ENCODE measurements around the gene IFIT3. TPM values are rescaled to one million over a fixed set of nuclear protein-coding genes. Genes with fewer than 3 reads are reported as not detected.
A peak's percentile ranks its signal among the peaks of the same experiment; 100 is the strongest.

The IFIT3 gene
- polyA plus RNA-seq, 4 donors: 16.2 to 19.5 (median 16.9) TPM

GRCh38 chr10:89371987-89372386 is 44.2 kb downstream of the IFIT3 start:
- Histone ChIP-seq H3K27me3 (ENCODE audit: control insufficient read depth in 3 of 3, insufficient read depth in 3 of 3, low read length in 3 of 3) (no peaks in the 10 kb centered on the region), H3K27ac (ENCODE audit: low read depth in 1 of 3, low read length in 2 of 3) (no peak overlapping the region), H3K4me3 (ENCODE audit: low read depth in 1 of 3, low read length in 3 of 3) (no peak overlapping the region), H3K9me3 (ENCODE audit: control insufficient read depth in 2 of 2, insufficient read depth in 1 of 2, low read depth in 1 of 2, low read length in 1 of 2) (no peaks in the 10 kb centered on the region), H3K4me1 (ENCODE audit: control insufficient read depth in 3 of 3, insufficient read depth in 2 of 3, low read depth in 1 of 3, low read length in 2 of 3) (peaks cover 0 to 34% (median 3%) of the 10 kb centered on the region in 3 donors), H3K36me3 (ENCODE audit: control insufficient read depth in 3 of 3, insufficient read depth in 2 of 3, low read depth in 1 of 3, low read length in 3 of 3) (no peaks in the 10 kb centered on the region)
- DNase-seq: peak in 1 of 2 donors; percentile 31
- no peak for FAIRE-seq
- 18 to 61% (median 50%) methylated on average over 3 of the region's 3 CpGs for WGBS, 3 donors

GRCh38 chr10:89373916-89374711 is 46.3 kb downstream of the IFIT3 start:
- 7 to 23% (median 17%) methylated on average over 3 of the region's 3 CpGs for WGBS, 3 donors
- Histone ChIP-seq H3K27ac (ENCODE audit: low read depth in 1 of 3, low read length in 2 of 3) (peak overlapping the region; percentile 48 to 75 (median 56)), H3K27me3 (ENCODE audit: control insufficient read depth in 3 of 3, insufficient read depth in 3 of 3, low read length in 3 of 3) (no peaks in the 10 kb centered on the region), H3K4me3 (ENCODE audit: low read depth in 1 of 3, low read length in 3 of 3) (no peak overlapping the region), H3K9me3 (ENCODE audit: control insufficient read depth in 2 of 2, insufficient read depth in 1 of 2, low read depth in 1 of 2, low read length in 1 of 2) (no peaks in the 10 kb centered on the region), H3K4me1 (ENCODE audit: control insufficient read depth in 3 of 3, insufficient read depth in 2 of 3, low read depth in 1 of 3, low read length in 2 of 3) (peaks cover 0 to 24% (median 3%) of the 10 kb centered on the region in 3 donors), H3K36me3 (ENCODE audit: control insufficient read depth in 3 of 3, insufficient read depth in 2 of 3, low read depth in 1 of 3, low read length in 3 of 3) (no peaks in the 10 kb centered on the region)
- DNase-seq (peak; percentile 79 to 84), FAIRE-seq (no peak)

DNA sequence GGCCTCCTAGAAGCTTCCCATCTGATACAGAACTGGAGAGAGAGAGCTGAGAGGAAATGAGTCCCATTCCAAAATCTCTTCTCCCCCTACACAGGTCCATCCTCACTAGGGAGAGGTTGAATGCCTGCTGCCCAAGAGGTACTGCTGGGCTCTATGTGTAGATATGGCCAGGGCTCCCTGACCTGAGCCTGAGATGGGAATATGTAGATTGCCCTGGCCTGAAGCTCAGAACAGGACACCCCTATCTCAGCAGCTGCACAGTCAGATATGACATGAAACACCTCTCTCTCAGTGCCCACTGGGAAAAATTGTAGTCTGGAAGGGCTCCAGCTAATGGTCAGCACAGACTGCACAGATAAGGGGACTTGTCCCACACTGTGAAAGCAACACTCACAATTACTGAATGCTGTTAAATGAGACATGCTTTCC is 46.9 kb downstream of the IFIT3 start:
- no peak for FAIRE-seq
- no peak for DNase-seq
- no peaks in the 10 kb centered on the region for H3K36me3 ChIP-seq (ENCODE audit: control insufficient read depth in 3 of 3, insufficient read depth in 2 of 3, low read depth in 1 of 3, low read length in 3 of 3)
- H3K27ac ChIP-seq (ENCODE audit: low read depth in 1 of 3, low read length in 2 of 3): peak overlapping the region in 2 of 3 donors; percentile 56 to 75
- no peaks in the 10 kb centered on the region for H3K27me3 ChIP-seq (ENCODE audit: control insufficient read depth in 3 of 3, insufficient read depth in 3 of 3, low read length in 3 of 3)
- H3K4me3 ChIP-seq (ENCODE audit: low read depth in 1 of 3, low read length in 3 of 3): no peak overlapping the region
- H3K4me1 ChIP-seq (ENCODE audit: control insufficient read depth in 3 of 3, insufficient read depth in 2 of 3, low read depth in 1 of 3, low read length in 2 of 3): peaks cover 0 to 23% (median 3%) of the 10 kb centered on the region in 3 donors
- H3K9me3 ChIP-seq (ENCODE audit: control insufficient read depth in 2 of 2, insufficient read depth in 1 of 2, low read depth in 1 of 2, low read length in 1 of 2): no peaks in the 10 kb centered on the region

GRCh38 chr10:89377705-89378637 is 50.2 kb downstream of the IFIT3 start, which contains the start of gene IFIT1B:
Gene IFIT1B (plus strand): TSS chr10:89378056. CDS start chr10:89378136, 80 bp downstream.
- Histone ChIP-seq H3K27ac (ENCODE audit: low read depth in 1 of 3, low read length in 2 of 3) (no peak within 1 kb of the TSS), H3K27me3 (ENCODE audit: control insufficient read depth in 3 of 3, insufficient read depth in 3 of 3, low read length in 3 of 3) (no peaks in the 10 kb centered on the region), H3K36me3 (ENCODE audit: control insufficient read depth in 3 of 3, insufficient read depth in 2 of 3, low read depth in 1 of 3, low read length in 3 of 3) (no peaks in the 10 kb centered on the region), H3K4me1 (ENCODE audit: control insufficient read depth in 3 of 3, insufficient read depth in 2 of 3, low read depth in 1 of 3, low read length in 2 of 3) (peaks cover 0 to 21% (median 3%) of the 10 kb centered on the region in 3 donors), H3K9me3 (ENCODE audit: control insufficient read depth in 2 of 2, insufficient read depth in 1 of 2, low read depth in 1 of 2, low read length in 1 of 2) (no peaks in the 10 kb centered on the region), H3K4me3 (ENCODE audit: low read depth in 1 of 3, low read length in 3 of 3) (no peak within 1 kb of the TSS)
- FAIRE-seq: no peak
- no peak for DNase-seq
- 72 to 80% (median 79%) methylated on average over 5 of the region's 5 CpGs for WGBS, 3 donors

DNA sequence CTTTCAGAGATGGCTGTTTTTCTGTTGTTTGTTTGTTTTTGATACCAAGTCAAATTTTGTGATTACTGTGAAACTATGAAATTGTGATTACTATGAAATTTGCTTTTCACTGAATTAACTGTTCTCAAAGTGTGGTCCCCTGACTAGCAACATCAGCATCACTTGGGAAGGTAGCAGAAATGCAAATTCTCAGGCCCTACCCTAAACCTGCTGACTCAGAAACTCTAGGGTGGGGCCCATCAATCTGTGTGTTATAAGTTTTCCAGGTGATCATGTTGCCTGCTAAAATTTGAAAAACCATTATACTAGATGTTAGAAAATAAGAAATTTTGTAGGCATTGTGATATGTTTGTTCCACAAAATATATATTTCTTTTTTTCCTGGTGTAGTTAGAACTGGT is 51.3 kb downstream of the IFIT3 start:
- no peaks in the 10 kb centered on the region for H3K9me3 ChIP-seq (ENCODE audit: control insufficient read depth in 2 of 2, insufficient read depth in 1 of 2, low read depth in 1 of 2, low read length in 1 of 2)
- no peaks in the 10 kb centered on the region for H3K27me3 ChIP-seq (ENCODE audit: control insufficient read depth in 3 of 3, insufficient read depth in 3 of 3, low read length in 3 of 3)
- H3K4me1 ChIP-seq (ENCODE audit: control insufficient read depth in 3 of 3, insufficient read depth in 2 of 3, low read depth in 1 of 3, low read length in 2 of 3): peaks cover 0 to 11% (median 3%) of the 10 kb centered on the region in 3 donors
- no peak overlapping the region for H3K4me3 ChIP-seq (ENCODE audit: low read depth in 1 of 3, low read length in 3 of 3)
- FAIRE-seq (no peak), DNase-seq (no peak)
- H3K36me3 ChIP-seq (ENCODE audit: control insufficient read depth in 3 of 3, insufficient read depth in 2 of 3, low read depth in 1 of 3, low read length in 3 of 3): no peaks in the 10 kb centered on the region
- H3K27ac ChIP-seq (ENCODE audit: low read depth in 1 of 3, low read length in 2 of 3): no peak overlapping the region

DNA sequence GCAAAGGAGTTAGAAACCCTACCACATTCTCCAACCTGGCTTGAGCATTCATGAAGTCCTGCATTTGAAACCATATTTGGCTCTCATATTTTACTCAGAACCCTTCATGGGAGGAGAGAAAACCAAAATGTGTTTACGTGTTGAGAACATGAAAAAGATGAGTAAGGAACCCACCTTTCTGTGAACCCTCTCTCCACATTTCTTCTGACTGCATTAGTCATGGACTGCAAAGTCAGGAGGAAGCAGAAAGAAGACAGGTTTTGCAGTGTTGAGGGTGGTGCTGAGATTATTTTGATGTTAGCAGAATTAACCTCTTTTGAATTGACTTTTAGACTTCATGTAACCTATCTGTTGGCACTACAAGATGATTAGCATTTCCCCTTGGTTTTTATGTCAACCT is 55.0 kb downstream of the IFIT3 start:
- WGBS, 3 donors: 75 to 95% (median 94%) methylated on average over 1 of the region's 1 CpG
- Histone ChIP-seq H3K9me3 (ENCODE audit: control insufficient read depth in 2 of 2, insufficient read depth in 1 of 2, low read depth in 1 of 2, low read length in 1 of 2) (no peaks in the 10 kb centered on the region), H3K27me3 (ENCODE audit: control insufficient read depth in 3 of 3, insufficient read depth in 3 of 3, low read length in 3 of 3) (no peaks in the 10 kb centered on the region), H3K36me3 (ENCODE audit: control insufficient read depth in 3 of 3, insufficient read depth in 2 of 3, low read depth in 1 of 3, low read length in 3 of 3) (no peaks in the 10 kb centered on the region), H3K27ac (ENCODE audit: low read depth in 1 of 3, low read length in 2 of 3) (no peak overlapping the region), H3K4me1 (ENCODE audit: control insufficient read depth in 3 of 3, insufficient read depth in 2 of 3, low read depth in 1 of 3, low read length in 2 of 3) (no peaks in the 10 kb centered on the region), H3K4me3 (ENCODE audit: low read depth in 1 of 3, low read length in 3 of 3) (no peak overlapping the region)
- DNase-seq: no peak
- FAIRE-seq: no peak

DNA sequence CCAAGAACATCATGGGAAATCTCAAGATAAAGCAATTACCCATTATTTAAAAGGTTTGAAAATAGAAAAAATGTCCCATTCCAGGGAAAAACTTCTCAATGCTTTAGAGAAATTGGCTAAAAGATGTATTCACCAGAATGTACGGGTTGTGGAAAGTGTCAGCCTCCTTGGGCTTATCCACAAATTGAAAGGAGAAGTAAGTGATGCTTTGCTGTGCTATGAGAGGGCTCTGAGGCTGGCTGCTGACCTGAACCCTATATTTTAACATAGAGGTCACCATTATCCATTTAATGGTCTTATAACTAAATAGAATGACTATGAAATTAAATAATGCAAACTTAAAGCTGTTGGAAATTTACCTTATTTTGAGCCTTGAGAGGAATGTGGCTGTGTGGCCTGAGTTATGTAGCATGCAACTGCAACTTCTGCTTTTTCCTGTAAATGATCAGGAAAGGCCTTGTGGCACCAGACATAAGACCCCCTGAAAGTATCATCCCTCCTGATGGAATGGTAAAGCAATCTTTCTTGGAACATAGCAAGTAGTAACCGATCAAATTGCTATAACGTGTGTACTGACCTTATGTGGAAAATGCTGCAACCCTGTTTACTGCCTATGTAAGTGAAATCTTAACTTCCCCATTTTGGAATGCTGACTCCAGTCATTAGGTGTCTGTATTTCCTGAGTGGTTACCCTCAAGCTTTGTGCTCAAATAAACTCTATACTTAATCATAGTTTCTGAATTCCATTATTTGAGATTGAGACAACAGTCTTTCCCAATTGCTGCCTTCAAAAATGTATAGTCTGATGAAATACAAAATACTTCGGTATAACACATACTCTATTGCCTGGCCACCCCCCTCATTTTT is 56.9 kb downstream of the IFIT3 start:
- Histone ChIP-seq H3K36me3 (ENCODE audit: control insufficient read depth in 3 of 3, insufficient read depth in 2 of 3, low read depth in 1 of 3, low read length in 3 of 3) (no peaks in the 10 kb centered on the region), H3K4me1 (ENCODE audit: control insufficient read depth in 3 of 3, insufficient read depth in 2 of 3, low read depth in 1 of 3, low read length in 2 of 3) (no peaks in the 10 kb centered on the region), H3K27me3 (ENCODE audit: control insufficient read depth in 3 of 3, insufficient read depth in 3 of 3, low read length in 3 of 3) (no peaks in the 10 kb centered on the region), H3K4me3 (ENCODE audit: low read depth in 1 of 3, low read length in 3 of 3) (no peak overlapping the region), H3K27ac (ENCODE audit: low read depth in 1 of 3, low read length in 2 of 3) (no peak overlapping the region), H3K9me3 (ENCODE audit: control insufficient read depth in 2 of 2, insufficient read depth in 1 of 2, low read depth in 1 of 2, low read length in 1 of 2) (no peaks in the 10 kb centered on the region)
- WGBS, 3 donors: 78 to 87% (median 86%) methylated on average over 4 of the region's 4 CpGs
- DNase-seq (no peak), FAIRE-seq (no peak)

DNA sequence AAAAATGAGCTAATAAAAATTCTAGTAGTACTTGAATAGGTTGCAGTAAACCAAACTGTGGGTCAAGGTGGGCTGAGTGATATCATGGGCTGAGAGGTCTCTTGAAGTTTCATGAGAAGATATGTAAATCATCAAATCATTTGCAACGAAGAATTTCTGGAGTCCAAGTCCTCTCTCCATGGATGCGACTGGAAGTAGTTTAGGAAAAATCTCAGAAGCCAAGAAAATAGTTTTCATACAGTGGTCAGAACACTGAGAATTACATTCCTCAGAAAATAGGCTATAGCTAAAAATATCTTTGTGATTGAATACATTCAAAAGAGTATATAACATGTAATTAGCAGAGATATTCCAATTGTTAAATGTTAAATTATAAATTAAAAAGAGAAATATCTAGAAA is 61.0 kb downstream of the IFIT3 start:
- H3K27me3 ChIP-seq (ENCODE audit: control insufficient read depth in 3 of 3, insufficient read depth in 3 of 3, low read length in 3 of 3): no peaks in the 10 kb centered on the region
- no peak overlapping the region for H3K27ac ChIP-seq (ENCODE audit: low read depth in 1 of 3, low read length in 2 of 3)
- no peaks in the 10 kb centered on the region for H3K9me3 ChIP-seq (ENCODE audit: control insufficient read depth in 2 of 2, insufficient read depth in 1 of 2, low read depth in 1 of 2, low read length in 1 of 2)
- no peaks in the 10 kb centered on the region for H3K36me3 ChIP-seq (ENCODE audit: control insufficient read depth in 3 of 3, insufficient read depth in 2 of 3, low read depth in 1 of 3, low read length in 3 of 3)
- no peak for FAIRE-seq
- H3K4me1 ChIP-seq (ENCODE audit: control insufficient read depth in 3 of 3, insufficient read depth in 2 of 3, low read depth in 1 of 3, low read length in 2 of 3): peaks cover 0 to 8% (median 0%) of the 10 kb centered on the region in 3 donors
- 73 to 86% (median 84%) methylated on average over 2 of the region's 2 CpGs for WGBS, 3 donors
- H3K4me3 ChIP-seq (ENCODE audit: low read depth in 1 of 3, low read length in 3 of 3): no peak overlapping the region
- DNase-seq: no peak
